NCI-H2227 (cell line): ENCODE data around the gene PITPNM3.
A peak's percentile ranks its signal among the peaks of the same experiment; 100 is the strongest.

ENCODE experiments used
- DNase-seq: peaks from one replicate; lab custom pipeline; 2025; ENCODE audit not compliant: unreplicated experiment; lab: John Stamatoyannopoulos, UW

Gene PITPNM3

DNA sequence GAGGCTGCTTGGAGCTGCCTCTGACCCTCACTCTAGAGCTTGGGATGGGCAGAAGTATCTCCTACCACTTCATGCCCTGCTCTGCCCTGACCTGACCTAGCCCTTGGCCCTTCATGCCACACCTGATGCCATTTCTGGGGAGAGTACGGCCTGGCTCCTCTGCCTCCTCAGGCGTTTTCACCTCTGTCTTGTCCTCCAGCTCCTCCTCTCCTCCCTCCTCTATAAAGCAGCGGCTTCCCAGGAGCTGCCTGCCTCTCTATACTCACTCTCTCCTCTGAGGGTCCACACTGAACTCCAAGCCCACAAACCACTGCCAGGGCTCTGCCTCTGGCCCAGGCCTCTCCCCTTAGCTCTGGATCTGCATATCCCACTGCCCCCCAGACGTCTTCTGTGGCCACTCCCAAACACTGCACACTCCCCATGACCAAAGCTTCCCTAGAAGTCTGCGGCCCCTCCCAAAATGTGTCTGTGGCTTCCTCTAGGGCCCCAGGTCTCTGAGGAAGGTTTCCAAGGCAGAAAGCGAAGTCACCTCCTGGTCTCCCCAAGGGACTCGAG lies 52.6 kb downstream of the PITPNM3 start:
- DNase-seq: no peak

DNA sequence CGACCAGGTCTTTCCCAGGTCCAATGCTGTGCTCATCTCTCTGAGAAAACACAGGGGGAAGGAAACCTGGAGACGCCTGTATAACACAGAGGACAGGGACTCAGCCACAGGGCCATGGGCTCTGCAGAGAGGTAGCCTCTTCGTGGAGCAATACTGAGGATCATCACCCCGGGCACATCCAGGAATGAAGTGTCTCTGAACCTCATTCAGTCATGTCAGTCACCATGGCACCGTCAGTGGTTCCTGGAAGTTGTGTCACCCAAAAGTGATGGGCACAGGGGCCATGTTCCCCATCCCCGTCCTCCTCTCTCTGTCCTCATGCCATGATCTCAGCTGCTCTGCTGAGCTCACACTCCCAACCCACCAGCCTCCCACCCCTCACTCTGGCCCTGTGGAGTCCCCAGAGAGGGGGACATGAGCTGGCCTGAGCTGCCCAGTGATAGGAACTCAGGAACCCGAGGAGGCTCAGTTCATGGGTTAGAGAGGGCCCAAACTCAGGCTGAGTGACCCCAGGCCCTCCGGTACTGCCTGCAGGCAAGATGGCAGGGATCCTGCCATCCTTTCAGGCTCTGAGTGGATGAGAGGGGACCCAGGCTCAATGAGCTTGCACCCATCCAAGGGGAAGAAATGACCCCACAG lies 53.4 kb downstream of the PITPNM3 start:
- no peak for DNase-seq

DNA sequence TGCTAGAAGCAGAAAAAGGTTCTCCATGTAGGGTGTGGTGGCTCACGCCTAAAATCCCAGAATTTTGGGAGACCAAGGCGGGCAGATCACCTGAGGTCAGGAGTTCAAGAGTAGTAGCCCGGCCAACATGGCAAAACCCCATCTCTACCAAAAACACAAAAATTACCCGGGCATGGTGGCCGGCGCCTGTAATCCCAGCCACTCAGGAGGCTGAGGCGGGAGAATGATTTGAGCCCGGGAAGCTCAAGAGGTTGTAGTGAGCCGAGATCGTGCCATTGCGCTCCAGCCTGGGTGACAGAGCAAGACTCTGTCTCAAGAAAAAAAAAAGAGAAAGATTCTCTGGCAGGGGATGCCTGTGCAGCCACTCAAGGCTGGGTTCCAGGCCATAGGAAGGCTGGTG lies 54.2 kb downstream of the PITPNM3 start:
- DNase-seq: no peak

DNA sequence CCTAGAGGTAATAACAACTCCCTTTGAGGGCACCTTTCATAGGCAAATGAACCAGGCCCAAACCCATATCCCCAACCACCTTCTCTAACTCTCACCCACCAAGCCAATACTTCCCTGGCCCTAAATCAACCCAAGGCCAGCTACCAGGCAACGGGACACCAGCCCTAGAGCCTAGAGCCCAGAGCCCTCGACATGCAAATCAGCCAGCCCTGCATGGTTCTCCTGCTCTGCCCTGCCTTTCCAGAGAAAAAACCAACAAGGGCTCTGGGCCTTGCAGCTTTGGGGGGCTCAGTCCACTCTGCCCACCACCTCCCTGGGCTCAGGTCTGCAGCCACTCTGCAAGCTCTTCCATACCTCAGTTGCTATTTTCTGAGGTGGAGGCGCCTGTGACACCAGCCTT lies 55.0 kb downstream of the PITPNM3 start:
- DNase-seq: no peak

DNA sequence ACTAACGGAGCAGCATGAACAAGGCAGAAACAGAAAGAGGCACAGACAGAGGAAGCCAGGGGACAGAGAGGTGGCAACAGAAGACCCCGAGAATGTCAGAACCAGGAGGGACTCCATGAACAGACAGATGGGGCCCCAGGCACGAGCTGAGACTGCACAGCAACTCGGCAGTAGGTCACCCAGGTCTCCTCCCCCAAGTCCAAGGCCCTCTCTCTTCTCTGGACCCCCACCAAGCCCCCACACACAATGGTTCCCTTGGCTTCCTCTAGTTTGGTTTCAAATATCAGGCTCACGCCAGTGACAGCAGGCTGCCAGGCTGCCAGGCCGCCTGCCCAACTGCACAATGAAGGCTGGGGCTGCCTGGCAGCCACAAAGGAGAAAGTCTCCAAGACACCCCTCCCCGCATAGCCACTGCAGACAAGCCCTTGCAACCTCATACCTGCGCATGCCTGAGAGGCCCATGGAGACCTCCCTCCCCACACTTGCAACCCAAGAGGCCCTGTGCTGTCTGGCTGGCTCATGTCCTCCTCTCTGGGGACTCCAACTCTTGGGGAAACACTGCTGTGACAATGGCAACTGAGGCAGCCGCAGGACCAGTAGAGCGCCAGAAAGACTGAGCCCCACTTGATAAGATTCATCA lies 57.3 kb downstream of the PITPNM3 start:
- DNase-seq: no peak

DNA sequence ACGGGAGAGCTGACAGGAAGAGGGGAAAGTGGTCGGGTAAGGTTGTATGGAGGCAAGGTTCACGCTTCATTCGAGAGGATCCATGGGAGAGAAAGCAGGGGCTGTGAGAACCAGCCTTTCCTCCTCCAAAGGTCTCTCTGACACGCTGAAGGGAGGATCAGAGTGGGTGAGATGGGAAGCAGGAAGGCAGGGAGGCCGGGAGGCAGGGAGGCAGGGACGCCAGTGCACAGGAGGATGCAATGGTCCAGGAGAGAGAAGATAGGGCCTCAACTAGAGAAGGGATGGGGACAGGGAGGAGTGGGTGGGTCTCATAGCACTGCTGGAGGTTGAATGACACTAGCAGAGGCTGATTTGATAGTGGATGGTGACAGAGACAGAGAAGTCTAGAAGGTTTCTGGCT lies 58.0 kb downstream of the PITPNM3 start:
- DNase-seq: no peak

DNA sequence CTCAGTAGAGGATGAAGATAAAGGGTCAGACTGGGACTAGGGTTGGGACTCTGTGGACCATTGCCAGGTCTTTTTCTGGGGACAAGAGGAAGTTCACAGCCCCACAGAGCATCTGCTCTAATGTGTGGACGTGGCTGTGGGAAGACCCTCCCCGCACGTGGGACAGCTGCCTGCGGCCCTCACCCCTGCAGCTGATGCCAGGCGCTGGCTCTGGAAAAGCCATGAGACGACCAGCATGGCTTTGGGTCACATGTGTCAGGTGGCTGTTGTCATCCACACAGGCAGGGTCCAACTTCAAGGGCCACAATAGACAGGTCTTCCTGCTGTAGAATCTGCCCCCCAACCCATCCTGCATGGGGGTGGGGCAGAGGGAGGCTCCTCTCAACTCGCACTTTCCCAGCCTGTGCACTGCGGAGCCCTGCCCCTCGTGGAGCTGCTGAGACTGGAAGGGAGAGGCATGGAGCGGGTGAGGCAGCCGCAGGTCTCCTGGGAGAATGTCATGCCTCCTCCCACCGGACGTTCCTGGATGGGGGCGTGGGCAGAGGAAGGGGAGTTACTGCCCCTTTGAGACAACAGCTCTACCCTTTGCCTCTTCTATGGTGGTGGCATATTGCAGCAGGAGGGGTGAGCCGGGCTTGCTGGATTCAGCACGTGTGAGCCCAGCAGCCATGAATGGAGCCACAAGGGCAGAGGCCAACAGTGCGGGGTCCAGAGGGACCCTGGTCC lies 58.7 kb downstream of the PITPNM3 start:
- DNase-seq: no peak

DNA sequence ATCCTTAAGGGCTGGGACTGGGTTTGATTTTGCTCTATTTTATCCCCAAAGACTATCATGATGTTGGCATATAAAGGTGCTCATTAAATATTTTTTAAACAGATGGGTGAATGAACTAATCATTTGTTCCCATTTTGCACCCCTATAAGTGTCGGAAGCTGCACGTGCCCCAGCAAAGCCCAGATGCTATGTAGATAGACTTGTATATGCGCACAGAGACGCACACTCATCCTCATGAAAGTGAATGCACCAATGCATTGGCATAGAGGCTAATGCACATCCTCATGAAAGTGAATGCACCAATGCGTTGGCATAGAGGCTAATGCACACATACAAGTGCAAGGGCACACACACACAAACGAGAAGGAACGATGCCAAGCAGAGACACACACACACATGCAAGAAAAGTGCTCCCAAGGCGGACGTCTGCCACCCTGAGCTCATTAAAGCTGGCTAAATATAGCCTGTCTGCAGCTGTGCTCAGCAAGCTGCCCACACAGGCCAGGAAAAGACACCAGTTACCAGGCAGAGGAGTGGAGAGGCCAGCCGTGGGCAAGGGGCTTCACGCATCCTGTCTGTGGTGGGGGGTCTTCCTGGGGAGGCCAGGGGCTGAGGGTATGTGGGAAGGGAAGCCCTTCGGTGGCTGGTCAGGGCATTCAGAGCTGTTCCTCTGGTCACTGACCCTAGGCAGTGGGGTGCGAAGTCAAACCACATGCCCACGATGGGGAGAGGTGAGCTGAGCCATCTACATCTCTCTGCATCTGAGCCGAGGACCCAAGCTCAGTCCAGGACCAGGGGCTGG lies 59.5 kb downstream of the PITPNM3 start:
- DNase-seq: peak; percentile 7

DNA sequence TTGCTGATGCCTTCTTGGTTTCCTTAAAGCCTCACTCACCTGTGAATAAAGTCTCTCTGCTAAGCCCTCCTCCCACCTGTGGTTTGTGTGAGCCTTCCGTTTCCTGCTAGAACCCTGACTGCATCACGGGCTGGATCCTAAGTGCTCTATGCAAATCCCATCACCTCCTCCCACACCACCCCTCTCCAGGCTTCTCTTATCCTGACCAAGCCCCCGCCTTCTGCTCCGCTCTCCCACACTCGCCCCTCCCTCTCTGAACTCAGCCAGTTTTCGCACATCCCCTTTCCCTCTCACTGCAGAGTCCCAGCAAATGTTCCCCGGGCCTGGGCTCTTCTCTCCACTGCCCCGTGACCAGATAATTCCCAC lies 60.3 kb downstream of the PITPNM3 start:
- DNase-seq: peak; percentile 10

DNA sequence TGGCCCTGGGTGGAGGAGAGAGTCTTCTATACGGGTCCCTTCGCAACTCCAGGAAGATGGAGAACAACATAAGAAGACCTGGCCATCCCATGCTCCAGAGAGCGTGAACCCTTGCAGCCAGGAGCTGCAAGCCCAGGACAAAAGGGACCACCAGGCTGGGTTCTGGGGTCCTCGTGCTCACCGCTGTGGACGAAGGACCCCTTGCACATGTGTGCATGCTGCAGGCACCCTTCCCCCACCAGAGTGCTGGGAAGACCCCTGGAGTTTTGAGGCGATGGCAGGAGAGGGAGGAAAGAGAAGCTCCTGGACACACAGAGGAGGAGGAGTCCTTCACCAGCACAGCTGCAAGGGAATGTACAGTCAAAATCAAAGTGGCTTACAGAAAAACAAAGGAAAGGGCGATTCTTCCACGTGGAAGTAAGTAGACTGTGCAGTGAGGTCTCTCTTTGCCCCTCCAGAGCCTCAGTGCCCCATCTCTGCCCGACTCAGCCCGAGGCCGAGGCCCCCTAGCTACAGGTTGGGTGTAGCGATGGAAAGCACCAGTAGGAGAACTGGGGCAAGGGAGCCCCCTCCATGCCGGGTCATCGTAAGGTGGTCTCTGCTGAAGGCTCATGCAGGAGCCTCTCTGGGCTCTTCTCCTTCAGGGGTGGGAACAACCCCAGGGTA lies 60.8 kb downstream of the PITPNM3 start:
- DNase-seq: no peak

DNA sequence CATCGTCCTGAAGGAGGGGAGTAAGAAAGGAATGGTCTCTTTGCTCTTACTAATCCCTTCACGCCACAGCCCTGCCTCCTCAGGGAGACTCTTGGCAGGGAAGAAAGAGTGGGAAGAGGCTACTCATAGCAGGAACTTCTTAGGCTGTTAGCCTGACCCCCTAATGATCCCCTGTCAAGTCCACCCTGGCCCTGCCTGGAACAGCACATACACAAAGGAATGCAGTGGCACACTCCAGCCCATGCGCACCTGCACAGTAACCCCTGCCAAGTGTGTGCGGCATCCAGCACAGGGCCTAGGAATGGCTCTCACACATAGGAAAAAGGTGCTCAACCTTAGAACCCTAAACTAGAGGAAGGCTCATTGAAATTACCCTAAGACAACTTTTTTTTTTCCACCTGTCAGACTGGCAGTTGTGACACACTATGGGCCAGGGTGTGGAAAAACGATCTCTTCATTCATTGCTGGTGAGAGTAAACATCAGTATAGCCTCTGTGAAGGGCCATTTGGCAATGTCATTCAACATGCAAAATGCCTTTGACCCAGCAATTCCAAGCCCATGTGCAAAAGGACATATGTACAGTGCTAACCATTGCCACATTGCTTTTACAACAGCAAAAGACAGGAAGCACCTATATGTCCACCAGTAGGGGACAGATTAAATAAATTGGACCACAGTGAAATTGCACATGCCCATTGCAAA lies 62.0 kb downstream of the PITPNM3 start:
- no peak for DNase-seq

DNA sequence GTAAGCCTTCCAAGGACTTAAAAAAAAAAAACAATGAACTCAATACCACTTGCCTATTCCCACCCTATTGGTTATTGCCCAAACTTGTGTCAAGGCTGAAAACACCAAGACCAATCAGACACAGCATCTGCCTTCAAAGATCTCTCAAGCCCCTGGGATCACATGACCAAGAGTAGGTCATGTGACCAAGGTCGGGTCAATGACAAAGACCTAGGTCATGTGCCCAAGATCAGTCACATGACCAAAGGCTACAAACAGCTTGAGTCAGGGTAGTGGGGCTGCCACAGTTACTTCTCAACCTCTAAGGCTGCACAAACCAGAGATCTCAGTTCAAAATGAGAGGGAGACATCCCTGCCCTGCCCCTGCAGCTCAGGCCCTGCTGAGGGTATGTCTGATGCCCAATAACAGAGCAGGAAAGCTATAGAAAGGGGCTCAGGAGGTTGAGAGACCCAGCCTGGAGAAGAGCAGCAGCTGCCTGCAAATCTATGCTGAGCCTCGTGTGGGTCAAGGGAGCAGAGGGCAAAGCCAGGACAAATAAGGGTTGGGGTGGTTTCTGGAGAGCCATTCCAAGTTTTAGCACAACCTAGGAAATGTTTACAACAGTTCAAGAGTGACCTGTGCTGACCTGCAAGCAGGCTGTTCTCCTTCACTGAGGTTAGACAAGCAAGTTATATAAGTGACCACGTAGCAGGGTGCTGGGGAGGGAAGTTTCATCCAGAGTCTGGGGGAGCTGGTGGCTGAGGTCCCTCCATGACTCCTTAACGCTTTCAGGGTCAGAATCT lies 63.3 kb downstream of the PITPNM3 start:
- no peak for DNase-seq

DNA sequence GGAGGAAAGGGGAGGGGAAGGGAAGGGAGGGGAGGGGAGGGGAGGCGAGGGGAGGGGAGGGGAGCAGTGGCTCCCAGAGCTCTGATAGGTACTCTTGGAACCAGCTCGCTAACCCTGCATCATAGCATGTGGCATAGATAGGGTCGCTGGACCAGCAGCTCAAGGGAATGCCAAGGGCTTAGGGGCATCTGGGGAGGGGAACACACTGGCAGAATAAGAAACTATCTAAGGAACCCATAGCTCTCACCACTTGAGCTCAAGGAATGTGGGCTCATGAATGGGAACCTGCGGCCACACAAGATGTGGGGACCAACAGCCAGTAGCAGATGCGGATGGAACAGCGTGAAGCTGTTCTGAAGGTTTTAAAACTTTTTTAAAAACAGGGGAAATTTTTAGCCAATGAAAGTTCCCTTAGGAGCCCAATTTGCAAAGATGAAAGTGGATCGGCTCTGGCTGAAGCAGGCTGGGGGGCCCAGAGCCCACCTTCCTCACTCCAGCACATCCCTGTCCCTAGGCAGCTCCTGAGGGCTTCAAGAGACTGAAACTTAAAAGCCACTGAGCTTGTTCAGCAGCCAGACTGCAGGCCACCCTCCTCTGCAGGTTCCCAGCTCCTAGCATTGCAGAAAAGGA lies 65.2 kb downstream of the PITPNM3 start:
- no peak for DNase-seq

DNA sequence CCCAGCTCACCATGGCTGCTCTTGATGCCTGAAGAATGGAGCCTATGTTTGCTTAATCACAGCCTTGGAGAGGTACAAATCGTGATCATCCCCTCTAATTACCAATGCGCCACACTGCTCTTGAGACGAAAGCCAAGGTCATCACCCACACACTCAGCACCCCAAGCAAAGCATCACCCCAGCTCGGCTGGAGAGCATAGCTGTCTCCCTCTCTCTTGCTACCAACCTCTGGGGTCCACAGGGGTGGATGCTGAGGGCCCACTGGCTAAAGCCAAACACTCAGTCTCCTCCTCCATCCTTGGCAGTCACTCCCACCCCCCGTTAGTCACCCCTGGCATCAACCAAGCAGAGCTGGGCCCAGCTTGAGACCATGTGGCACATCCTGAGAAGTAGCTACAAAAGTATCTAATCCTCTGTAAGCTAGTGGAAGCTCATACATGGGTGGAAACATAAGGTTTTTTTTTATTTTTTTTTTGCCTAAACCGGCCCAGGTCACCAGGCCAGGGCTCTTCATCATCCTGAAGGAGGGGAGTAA lies 67.3 kb downstream of the PITPNM3 start:
- DNase-seq: no peak

DNA sequence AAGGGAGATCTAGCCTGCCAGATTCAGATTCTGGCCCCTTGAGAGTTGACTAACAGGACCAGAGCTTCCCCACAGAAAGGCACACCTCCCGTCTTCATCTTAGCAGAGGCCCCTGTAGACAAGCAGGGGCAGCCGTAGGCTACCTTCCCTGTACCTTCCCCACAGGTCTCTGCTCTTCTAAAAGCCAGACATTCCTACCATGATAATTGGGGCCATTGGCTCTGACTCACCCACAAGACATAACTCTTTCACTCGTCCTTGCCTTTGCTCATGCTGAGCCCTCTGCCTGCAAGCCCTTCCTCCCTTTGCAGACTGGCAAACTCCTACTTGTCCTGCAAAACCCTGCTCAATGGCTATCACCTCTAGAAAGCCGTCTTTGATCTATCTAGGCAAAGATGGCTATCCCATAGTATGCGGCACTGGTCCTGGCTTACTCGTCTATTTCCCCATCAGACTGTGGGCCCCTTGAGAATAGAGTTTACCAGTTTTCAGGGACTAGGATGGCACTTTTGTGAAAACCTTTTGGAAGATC lies 68.3 kb downstream of the PITPNM3 start:
- DNase-seq: no peak

DNA sequence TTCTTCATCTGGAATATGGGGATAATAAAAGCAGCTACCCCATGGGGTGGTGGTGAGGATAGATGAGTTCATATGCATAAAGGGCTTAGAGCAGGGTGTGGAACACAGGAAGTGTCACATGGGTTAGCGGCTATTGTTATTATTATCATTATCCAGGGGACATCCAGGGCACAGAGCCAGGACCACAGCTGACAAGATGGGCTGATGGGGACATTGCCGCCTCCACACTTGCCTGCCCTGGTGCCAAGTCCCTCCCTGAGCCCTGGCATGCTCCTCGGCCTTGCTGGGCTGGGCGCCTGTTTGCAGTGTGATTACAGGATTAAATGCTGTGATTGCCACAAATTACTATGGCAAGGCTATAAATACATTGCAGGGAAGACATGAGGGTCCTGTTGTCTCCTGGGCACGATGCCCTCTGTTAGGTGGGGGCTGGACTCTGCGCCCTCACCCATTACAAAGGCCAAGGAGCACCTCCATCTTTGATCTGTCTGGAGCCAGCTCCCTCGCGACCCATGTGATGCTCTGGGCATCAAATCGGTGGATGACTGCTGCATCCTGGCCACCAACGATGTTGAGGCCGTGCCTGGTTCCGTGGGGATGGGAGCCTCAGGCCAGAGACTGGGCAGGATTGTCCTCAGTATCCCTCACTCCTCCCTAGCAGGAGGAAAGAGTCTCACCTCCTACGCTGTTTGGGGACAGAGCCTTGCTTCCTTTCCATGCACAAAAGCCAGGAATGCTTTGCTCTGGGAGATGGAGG lies 68.9 kb downstream of the PITPNM3 start:
- DNase-seq: no peak

DNA sequence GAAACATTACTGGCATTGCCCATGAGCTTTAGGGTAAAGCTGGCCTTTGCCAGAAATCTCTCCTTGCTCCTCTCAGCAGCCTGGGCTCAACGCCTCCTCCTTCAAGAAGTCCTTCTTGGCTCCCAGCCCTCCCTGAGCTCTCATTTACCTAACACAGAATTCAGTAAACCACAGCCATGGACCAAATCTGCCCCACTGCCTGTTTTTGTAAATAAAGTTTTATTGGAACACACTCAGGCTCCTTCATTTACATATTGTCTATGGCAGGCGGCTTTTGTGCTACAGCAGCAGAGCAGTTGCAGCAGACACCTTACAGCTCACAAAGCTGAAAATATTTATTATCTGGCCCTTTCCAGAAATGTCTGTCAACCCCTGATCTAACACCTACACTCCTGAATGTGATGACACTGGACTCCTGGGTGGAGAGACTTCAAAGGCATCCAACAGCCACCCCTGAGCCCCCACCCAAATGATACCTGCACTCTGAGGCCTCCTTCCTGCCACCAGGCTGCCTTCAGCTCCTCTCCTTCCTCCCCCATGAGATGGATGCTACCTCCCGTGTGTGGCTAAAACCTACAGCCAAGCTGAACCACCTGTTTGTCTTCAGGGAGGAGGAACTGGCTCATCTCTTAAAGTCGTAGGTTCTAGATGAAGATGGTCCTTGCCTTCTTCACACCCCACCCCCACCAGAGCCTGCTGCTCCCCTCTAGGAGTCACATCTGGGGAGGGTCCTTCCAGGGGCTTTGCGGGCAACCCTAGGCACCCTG lies 70.5 kb downstream of the PITPNM3 start:
- no peak for DNase-seq
